ENCODE data around the gene KAT7.
A peak's percentile ranks its signal among the peaks of the same experiment; 100 is the strongest.

Gene KAT7

DNA sequence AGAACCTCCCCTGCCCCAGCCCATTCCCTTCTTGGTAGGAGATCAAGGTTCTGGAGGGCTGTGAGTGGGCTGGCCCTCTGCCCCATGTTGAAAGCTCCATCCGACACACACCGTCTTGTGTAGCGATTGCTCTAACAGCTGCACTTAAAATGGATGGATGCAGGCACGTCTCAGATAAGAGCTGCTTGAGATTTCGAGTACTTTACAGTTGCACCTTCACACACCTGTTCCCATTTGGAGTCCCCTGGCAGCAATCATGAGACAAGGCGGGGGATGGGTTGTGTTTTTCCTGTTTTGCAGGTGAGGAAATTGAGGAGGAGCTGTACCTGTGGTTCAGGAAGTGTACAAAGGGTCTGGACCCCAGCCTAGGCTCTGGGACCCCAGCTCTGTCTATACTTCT is 85.0 kb downstream of the KAT7 start:
- no peak for DNase-seq

DNA sequence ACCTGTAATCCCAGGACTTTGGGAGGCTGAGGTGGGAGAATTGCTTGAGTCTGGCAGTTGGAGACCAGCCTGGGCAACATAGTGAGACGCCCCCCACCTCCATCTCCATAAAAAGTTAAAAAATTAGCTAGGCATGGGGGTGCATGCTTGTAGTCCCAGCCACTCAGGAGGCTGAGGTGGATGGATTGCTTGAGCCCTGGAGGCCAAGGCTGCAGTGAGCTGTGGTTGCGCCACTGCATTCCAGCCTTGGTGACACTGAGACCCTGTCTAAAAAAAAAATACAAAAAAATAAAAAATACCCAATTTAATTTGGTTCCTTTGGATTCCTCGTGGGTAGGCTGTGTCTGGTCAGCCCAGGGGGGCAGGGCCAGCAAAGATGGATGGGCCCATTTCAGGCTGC is 85.4 kb downstream of the KAT7 start:
- no peak for DNase-seq

DNA sequence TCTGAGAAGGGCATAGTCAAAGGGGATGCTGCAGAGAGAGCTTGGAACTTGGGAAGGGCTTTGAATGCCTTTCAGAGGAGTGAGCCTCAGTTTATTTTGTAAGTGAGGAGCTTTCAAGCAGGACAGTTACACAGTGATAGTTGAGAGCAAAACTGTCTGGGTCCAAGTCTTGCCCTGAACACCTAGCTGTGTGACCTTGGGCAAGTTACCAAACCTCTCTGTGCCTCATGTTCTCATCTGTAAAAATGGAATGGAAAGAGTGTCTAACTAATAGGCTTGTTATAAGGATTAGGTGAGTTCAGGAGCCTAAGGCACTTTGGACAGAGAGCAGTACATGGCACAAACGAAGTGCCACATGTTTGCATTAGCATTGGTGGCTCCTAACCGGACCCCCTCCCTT is 86.4 kb downstream of the KAT7 start:
- DNase-seq, result no peak

DNA sequence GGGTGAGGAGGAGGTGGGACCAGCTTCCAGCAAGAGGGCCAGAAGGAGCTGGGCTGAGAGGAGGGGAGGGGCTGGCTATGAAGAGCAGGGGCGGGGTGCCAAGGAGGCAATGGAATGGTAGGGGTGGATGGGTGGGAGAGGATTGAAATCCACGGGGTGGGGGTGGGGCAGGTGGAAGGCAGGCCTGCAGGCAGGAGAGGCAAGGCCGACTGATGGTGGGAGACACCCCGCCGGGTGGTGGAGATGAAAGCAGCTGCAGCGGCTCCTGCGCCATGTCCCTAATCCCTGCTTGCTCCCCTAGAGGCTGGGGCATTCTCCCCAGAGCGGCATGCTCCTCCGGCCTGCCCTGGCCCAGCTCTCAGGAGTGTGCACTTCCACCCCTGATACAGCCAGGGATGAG is 87.2 kb downstream of the KAT7 start:
- no peak for DNase-seq

DNA sequence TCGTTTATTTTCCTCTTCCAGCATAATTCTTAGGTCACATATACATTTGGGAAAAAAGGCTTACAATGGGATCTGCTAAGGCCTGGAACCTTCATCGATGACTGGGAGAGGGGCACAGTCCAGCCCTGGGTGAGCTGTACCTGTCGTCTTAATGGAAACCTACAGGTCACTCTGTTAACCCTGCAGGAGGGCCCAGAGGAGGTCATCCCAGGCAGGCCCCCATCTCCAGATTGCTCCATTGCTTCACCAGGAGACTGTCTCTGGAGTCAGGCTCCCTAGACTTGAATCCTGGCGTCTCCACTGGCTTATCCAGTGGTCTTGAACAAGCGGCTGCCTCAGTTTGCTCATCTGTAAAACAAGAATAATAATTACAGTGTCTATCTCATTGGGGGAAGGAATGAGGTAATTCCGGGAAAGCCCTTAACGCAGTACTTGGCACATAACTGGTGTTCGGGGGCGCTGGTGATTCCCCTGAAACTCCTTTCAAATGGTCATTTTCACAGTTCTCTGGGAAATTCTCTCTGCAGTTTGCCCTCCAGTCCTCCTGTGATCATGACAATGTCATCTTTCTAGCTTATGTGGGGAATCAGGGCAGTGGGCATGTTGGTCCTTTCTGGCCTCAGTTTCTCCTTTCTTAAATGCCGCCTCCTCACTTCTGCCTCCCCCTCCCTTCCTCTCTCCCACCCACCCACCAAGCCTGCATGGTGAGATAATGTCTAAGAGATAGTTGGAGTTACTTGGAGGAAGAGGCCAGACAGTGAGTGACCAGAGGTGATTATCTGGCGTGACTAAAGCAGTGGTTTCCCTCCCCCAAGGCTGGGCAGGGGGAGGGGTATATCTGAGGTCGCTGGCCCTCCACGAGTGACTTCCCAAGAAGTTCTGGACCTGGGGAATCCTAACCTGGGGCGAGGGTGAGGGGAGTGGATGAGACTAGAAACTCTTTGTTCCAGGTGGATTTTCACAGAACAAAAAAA is 90.7 kb downstream of the KAT7 start:
- no peak for DNase-seq

DNA sequence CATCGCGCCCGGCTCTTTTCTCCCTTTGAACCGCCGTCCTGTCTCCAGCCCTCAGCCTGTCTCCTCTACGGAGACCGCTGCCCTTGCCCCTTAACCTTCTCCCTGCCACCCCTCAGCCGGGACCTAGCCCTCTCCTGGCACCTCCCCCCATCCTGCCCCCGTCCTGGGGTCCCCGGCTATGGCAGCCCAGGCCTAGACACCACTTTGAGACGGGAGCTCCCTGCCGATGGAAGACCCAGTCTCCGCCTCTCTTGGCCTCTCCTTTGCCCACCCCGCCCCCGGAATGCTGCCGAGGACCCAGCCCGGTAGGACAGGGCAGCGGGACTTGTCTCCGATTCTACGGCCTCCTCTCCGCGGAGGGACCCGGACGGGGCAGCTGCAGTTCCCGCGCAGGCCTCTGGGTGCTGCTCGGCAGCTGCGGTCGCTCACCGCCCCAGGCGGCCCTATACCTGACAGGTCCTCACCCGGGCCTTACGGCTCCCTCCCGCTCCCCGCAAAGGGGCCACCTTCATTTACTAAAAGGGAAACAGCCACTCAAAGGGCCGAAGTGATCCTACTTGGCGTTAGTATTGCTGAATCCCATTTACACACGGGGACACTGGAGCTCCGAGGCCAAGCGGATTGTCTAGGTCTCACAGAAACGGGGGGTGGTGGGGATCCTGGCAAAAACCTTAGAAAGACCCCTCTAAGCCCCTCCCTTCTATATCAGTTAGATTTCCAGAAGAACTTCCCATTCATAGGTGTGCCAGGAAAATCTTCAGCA is 92.0 kb downstream of the KAT7 start:
- DNase-seq, result peak; percentile 63

DNA sequence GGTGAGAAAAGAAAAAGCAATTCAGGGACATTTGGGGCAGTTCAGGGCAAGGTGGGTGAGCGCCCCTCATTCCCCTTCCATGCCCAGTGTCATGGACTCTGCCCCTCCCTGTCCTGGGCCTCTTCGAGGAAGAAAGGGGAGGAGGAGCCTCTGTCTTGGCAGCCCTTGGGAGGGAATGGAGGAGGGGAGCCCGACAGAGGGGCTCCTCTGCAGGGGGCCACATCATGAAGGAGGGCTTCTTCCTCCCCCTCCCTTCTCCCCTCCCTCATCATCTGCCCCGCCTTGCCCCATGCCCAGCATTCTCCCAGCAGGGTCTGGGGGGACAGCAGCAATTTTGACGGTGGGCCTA is 92.5 kb downstream of the KAT7 start:
- DNase-seq, result no peak

DNA sequence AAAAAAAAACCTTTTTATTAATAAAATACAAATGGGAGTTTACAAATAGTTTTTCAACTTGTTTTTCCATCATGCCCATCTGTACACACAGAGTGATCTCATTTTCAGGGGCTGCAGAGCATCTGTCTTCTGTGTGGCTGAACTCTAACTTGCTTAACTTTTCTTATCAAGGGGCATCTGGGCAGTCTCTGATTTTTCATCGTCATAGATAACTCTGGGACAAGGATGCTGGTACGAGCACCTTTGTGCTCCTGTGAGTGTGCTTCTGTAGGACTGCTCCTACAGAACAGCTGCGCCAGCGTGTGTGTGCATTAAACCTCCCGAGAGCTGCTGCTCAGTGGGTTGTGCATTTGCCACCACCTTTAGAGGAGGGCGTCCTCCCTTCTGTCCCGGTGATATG is 94.0 kb downstream of the KAT7 start:
- DNase-seq, result no peak

Measured in NCI-H226 (cell line).